Vagina (tissue), 2 donors: Measurements from ENCODE around the gene HDHD5. TPM values are rescaled to one million over a fixed set of nuclear protein-coding genes. Genes with fewer than 3 reads are reported as not detected.

Source experiments
- DNase-seq, 2 donors: peaks; one replicate each; pipeline ENCODE4 v3.0.0-alpha.2; 2017; ENCODE audit errors: extremely low spot score in 2 of 2
- H3K27ac ChIP-seq: fragments of 200-600 bp; sonication (generic); one replicate; pipeline ENCODE4 v1.5.1; 2019
- H3K27me3 ChIP-seq: fragments of 200-600 bp; sonication (generic); one replicate; pipeline ENCODE4 v1.5.1; 2019
- H3K36me3 ChIP-seq, 2 donors: fragments of 200-600 bp; sonication (generic); one replicate each; pipeline ENCODE4 v1.5.1; 2017 to 2019
- H3K4me1 ChIP-seq: fragments of 200-600 bp; sonication (generic); one replicate; pipeline ENCODE4 v1.5.1; 2019
- H3K4me3 ChIP-seq, 2 donors: fragments of 200-600 bp; sonication (generic); 1 replicate in 1 of 2; 2 replicates in 1 of 2; pipeline ENCODE4 v1.5.1; 2016 to 2019
- H3K9me3 ChIP-seq: fragments of 200-600 bp; sonication (generic); one replicate; pipeline ENCODE4 v1.5.1; 2019
- POLR2A ChIP-seq, 2 donors: fragments of 450-650 bp; IDR thresholded peaks; one replicate each; pipeline ENCODE4 v1.6.1; 2017; ENCODE audit warnings: antibody characterized with exemption in 2 of 2, mild to moderate bottlenecking in 2 of 2, moderate library complexity in 2 of 2
- POLR2AphosphoS5 ChIP-seq, 2 donors: sonication (generic); formaldehyde crosslinking; IDR thresholded peaks; one replicate each; pipeline ENCODE4 v1.9.0; 2017; ENCODE audit warnings: antibody characterized with exemption in 2 of 2, mild to moderate bottlenecking in 2 of 2, low read depth in 1 of 2; ENCODE audit not compliant: insufficient read depth in 1 of 2
- intact Hi-C: fragments of 100-400 bp; cut with DNase I; formaldehyde crosslinking; loops from one replicate; pipeline ENCODE4 v1.15.1; 2023
- total RNA-seq: library from RNA; depleted of rRNA; stranded (reverse); fragments of >200 nt; gene quantifications from one replicate; pipeline ENCODE4 v1.2.3, GENCODE V29; 2016
- TF ChIP-seq, protein P1 (sequence below), 3 experiments: fragments of 450-650 bp in 2 of 3; fragments of 200-600 bp in 1 of 3; sonication (generic) in 1 of 3; IDR thresholded peaks; one replicate each; pipeline ENCODE4 v1.5.1; 2017 to 2019; ENCODE audit warnings: antibody characterized with exemption in 3 of 3, mild to moderate bottlenecking in 2 of 3, moderate library complexity in 2 of 3

Gene HDHD5
- total RNA-seq, 1 donor from 2014 or later: 30.0 TPM

DNA sequence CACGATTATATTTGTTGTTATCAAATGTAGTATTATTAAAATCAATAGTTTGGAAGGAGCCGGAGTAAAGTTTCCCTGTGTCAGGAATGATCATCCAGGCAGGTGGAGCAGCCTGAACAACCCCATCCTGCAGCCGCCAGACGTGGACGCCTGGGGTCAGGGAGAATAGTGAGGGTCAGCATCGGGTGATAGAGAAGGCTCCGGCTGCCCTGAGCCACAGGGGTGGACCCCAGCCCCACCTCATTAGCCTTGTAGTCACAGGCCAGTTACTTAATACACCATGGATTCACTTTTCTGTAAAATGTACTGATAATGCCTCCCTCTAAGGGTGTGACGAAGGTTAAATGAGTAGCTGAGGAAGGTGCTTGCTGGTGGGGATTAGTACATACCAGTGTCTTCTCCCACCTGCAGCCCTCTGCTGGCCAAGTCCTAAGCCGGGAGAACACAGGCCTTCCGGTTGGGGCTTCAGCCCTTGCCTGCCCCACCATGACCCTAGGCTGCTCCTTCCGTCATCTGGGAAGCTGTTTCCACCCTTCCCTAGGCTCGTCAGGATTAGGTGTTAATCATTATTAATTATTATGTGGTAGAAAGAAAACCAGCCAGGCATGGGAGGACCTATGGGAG is 52.8 kb downstream of the HDHD5 start:
- no peak for DNase-seq
- no peaks in the 10 kb centered on the region for H3K9me3 ChIP-seq
- no peaks in the 10 kb centered on the region for H3K27me3 ChIP-seq
- H3K36me3 ChIP-seq: peaks cover 0 to 70% of the 10 kb centered on the region in 2 donors
- H3K4me3 ChIP-seq: no peak overlapping the region
- TF ChIP-seq, protein P1, sequence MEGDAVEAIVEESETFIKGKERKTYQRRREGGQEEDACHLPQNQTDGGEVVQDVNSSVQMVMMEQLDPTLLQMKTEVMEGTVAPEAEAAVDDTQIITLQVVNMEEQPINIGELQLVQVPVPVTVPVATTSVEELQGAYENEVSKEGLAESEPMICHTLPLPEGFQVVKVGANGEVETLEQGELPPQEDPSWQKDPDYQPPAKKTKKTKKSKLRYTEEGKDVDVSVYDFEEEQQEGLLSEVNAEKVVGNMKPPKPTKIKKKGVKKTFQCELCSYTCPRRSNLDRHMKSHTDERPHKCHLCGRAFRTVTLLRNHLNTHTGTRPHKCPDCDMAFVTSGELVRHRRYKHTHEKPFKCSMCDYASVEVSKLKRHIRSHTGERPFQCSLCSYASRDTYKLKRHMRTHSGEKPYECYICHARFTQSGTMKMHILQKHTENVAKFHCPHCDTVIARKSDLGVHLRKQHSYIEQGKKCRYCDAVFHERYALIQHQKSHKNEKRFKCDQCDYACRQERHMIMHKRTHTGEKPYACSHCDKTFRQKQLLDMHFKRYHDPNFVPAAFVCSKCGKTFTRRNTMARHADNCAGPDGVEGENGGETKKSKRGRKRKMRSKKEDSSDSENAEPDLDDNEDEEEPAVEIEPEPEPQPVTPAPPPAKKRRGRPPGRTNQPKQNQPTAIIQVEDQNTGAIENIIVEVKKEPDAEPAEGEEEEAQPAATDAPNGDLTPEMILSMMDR (IDR thresholded peaks at IDR 0.05): no peak
- TF ChIP-seq POLR2A (IDR thresholded peaks at IDR 0.05) (no peak), POLR2AphosphoS5 (IDR thresholded peaks at IDR 0.05; ENCODE audit: insufficient read depth in 1 of 2, low read depth in 1 of 2) (no peak)
- intact Hi-C loops: no loop called here
- H3K4me1 ChIP-seq: no peaks in the 10 kb centered on the region
- H3K27ac ChIP-seq: no peak overlapping the region

DNA sequence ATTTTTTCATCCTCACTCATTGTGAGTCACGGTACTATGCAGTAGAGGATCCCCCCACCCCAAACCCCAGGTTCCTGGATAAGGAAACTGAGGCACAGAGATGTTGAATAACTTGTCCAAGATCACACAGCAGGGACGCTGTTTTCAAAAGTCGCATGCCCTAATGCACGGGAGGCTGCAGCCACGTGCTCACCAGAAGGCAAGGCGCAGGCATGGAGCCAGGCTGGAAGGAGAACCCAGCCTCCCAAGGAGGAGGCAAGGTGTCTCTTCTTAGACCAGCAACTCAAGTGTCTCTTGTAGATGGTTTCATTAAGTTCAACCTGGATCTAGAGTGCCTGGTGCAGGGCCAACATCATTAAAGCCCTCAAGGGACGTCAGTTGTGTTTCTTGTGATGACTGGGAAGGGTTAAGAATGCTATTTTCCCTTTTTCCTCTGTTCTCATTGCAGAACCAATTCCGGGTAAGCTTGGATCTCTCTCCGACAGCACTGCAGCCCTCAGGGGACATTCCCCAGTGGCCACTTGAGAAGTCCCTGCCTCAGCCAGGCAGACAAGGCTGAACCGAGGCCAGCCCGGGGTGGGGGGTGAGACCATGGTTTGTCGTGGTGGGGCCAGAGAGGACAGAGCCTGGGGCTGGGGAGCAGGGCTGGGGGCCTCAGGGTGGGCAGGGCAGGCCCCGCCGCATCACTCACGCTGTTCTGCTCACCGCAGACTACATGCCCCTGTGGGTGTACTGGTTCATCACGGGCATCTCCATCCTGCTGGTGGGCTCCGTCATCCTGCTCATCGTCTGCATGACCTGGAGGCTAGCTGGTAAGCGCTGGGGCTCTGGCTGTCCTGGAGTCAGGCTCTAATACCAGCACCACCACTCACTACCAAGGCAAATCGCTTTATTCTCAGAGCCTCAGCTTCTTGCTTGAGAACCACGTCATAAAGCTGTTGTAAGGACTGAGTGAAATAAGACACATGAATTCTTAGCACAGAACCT is 53.6 kb downstream of the HDHD5 start:
- no peaks in the 10 kb centered on the region for H3K27me3 ChIP-seq
- H3K9me3 ChIP-seq: no peaks in the 10 kb centered on the region
- H3K36me3 ChIP-seq: peaks cover 0 to 78% of the 10 kb centered on the region in 2 donors
- TF ChIP-seq, protein P1 (IDR thresholded peaks at IDR 0.05): no peak
- TF ChIP-seq POLR2A (IDR thresholded peaks at IDR 0.05): no peak
- no peak for TF ChIP-seq POLR2AphosphoS5 (IDR thresholded peaks at IDR 0.05; ENCODE audit: insufficient read depth in 1 of 2, low read depth in 1 of 2)
- no peaks in the 10 kb centered on the region for H3K4me1 ChIP-seq
- no peak overlapping the region for H3K4me3 ChIP-seq
- intact Hi-C loops: no loop called here
- H3K27ac ChIP-seq: no peak overlapping the region
- DNase-seq: no peak

DNA sequence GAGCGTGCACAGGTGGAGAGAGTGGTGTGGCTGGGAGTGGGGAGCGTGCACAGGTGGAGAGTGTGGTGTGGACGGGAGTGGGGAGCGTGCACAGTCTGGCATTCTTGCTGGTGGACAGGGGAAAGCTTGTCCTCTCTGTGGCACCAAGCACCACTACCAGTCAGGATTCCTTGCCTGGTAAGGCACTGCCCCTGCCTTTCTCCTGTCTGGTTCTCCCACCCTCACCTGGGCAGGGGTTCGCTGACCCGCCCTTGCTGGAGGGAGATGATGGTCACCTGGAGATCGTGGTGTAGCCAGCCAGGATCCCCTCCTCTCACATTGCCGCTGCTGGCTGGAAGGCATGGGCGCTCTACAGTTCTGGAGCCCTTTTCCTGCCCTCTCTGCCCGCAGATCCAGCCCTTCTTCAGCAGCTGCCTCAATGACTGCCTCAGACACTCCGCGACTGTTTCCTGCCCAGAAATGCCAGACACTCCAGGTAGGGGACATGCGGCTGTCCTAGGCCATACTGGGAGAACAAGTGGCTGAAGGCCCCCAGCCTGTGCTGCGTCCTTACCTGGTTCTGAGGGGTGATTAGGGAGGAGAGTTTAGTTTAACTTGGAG is 54.6 kb downstream of the HDHD5 start:
- H3K4me3 ChIP-seq: no peak overlapping the region
- TF ChIP-seq POLR2A (IDR thresholded peaks at IDR 0.05) (no peak), POLR2AphosphoS5 (IDR thresholded peaks at IDR 0.05; ENCODE audit: insufficient read depth in 1 of 2, low read depth in 1 of 2) (no peak)
- TF ChIP-seq, protein P1 (IDR thresholded peaks at IDR 0.05): no peak
- no peaks in the 10 kb centered on the region for H3K27me3 ChIP-seq
- intact Hi-C loops: no loop called here
- no peak for DNase-seq
- H3K36me3 ChIP-seq: peaks cover 0 to 81% of the 10 kb centered on the region in 2 donors
- H3K9me3 ChIP-seq: no peaks in the 10 kb centered on the region
- H3K27ac ChIP-seq: no peak overlapping the region
- no peaks in the 10 kb centered on the region for H3K4me1 ChIP-seq

DNA sequence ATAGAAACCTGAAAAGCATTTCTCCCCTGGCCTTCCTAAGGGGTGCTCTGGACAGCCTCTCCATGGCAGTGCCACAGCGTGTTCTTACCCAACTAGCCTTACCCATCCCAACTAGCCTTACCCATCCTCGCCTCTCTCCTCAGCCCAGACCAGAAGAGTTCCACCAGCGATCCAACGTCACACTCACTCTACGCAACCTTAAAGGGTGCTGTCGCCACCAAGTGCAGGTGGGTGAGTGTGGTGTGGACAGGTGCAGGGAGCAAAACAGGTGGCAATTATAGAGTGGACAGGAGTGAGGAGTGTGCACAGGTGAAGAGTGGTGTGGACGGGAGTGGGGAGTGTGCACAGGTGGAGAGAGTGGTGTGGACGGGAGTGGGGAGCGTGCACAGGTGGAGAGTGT is 55.7 kb downstream of the HDHD5 start:
- Histone ChIP-seq H3K9me3 (no peaks in the 10 kb centered on the region), H3K36me3 (peaks cover 0 to 81% of the 10 kb centered on the region in 2 donors), H3K27ac (no peak overlapping the region), H3K4me3 (no peak overlapping the region), H3K27me3 (no peaks in the 10 kb centered on the region), H3K4me1 (no peaks in the 10 kb centered on the region)
- TF ChIP-seq POLR2A (IDR thresholded peaks at IDR 0.05) (no peak), POLR2AphosphoS5 (IDR thresholded peaks at IDR 0.05; ENCODE audit: insufficient read depth in 1 of 2, low read depth in 1 of 2) (no peak)
- TF ChIP-seq, protein P1 (IDR thresholded peaks at IDR 0.05): no peak
- intact Hi-C loops: no loop called here
- no peak for DNase-seq
